GM23248 (cell line): ENCODE data around the gene DCP1A.

ENCODE experiments used
- EZH2 ChIP-seq: fragments of 200-600 bp; sonication (generic); IDR thresholded peaks from 2 replicates; pipeline ENCODE4 v1.6.1; 2018; ENCODE audit warnings: antibody characterized with exemption, mild to moderate bottlenecking; ENCODE audit not compliant: insufficient read depth, poor library complexity, severe bottlenecking
- EZH2phosphoT487 ChIP-seq: fragments of 200-600 bp; sonication (generic); IDR thresholded peaks from 2 replicates; pipeline ENCODE4 v1.6.1; 2018; ENCODE audit warnings: antibody characterized with exemption, moderate library complexity, mild to moderate bottlenecking, low read depth; ENCODE audit not compliant: insufficient read depth

DNA sequence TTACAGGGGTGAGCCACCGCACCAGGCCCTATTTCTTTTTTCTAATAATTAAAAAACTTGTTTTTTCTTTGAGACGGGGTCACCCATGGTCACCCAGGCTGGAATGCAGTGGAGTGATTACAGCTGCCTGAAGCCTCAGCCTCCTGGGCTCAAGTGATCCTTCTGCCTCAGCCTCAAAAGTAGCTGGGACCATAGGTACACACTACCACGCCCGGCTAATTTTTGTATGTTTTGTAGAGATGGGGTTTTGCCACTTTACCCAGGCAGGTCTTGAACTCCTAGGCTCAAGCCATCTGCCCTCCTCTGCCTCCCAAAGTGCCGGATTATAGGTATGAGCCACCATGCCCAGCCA is 90.7 kb downstream of the DCP1A start:
- TF ChIP-seq EZH2 = no peak
- TF ChIP-seq EZH2phosphoT487 = no peak
